ENCODE results near the gene PTPN3. TPM values are rescaled to one million over a fixed set of nuclear protein-coding genes. Genes with fewer than 3 reads are reported as not detected.

Gene PTPN3, protein sequence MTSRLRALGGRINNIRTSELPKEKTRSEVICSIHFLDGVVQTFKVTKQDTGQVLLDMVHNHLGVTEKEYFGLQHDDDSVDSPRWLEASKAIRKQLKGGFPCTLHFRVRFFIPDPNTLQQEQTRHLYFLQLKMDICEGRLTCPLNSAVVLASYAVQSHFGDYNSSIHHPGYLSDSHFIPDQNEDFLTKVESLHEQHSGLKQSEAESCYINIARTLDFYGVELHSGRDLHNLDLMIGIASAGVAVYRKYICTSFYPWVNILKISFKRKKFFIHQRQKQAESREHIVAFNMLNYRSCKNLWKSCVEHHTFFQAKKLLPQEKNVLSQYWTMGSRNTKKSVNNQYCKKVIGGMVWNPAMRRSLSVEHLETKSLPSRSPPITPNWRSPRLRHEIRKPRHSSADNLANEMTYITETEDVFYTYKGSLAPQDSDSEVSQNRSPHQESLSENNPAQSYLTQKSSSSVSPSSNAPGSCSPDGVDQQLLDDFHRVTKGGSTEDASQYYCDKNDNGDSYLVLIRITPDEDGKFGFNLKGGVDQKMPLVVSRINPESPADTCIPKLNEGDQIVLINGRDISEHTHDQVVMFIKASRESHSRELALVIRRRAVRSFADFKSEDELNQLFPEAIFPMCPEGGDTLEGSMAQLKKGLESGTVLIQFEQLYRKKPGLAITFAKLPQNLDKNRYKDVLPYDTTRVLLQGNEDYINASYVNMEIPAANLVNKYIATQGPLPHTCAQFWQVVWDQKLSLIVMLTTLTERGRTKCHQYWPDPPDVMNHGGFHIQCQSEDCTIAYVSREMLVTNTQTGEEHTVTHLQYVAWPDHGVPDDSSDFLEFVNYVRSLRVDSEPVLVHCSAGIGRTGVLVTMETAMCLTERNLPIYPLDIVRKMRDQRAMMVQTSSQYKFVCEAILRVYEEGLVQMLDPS
- 16.4 to 19.0 TPM (median 18.6 TPM) in 5 replicates for total RNA-seq (2022; extraction: Qiagen RNA extraction)

GRCh38 chr9:109498195-109499092 lies at the start of gene PTPN3:
PTPN3 (minus strand) TSS chr9:109498307; CDS start chr9:109463434, 34,873 bp downstream.

Other genes with a start within 250 kb of the PTPN3 start
- gene EPB41L4B, start 177.2 kb downstream of the PTPN3 start, total RNA-seq (2022; extraction: Qiagen RNA extraction): 21.4 to 25.7 TPM (median 23.9 TPM) in 5 replicates

All from A549 treated with Hydrocortisone at 1 μM for 4 hours (cell line).